ENCODE results near the gene SYT7.
"Not testable (repeated sequence)": the region's sequence is repeated elsewhere in the genome, so short reads cannot be mapped to it uniquely, and the experiment has no call there.

Gene SYT7

GRCh38 chr11:61475433-61475832 is 105.4 kb downstream of the SYT7 start:
- no peak for DNase-seq (ENCODE audit: low read depth)

GRCh38 chr11:61474013-61474643 is 106.7 kb downstream of the SYT7 start:
- DNase-seq (ENCODE audit: low read depth): no peak

GRCh38 chr11:61473370-61474012 is 107.4 kb downstream of the SYT7 start:
- DNase-seq (ENCODE audit: low read depth): peak; percentile 9

GRCh38 chr11:61472868-61473267 is 108.0 kb downstream of the SYT7 start:
- no peak for DNase-seq (ENCODE audit: low read depth)

GRCh38 chr11:61472282-61472681 is 108.6 kb downstream of the SYT7 start:
- no peak for DNase-seq (ENCODE audit: low read depth)

GRCh38 chr11:61468002-61468401 is 112.9 kb downstream of the SYT7 start:
- no peak for DNase-seq (ENCODE audit: low read depth)

GRCh38 chr11:61467602-61468001 is 113.3 kb downstream of the SYT7 start:
- DNase-seq (ENCODE audit: low read depth): not testable (repeated sequence)
